ENCODE results near the gene CAMSAP1.
"Not testable (repeated sequence)": the region's sequence is repeated elsewhere in the genome, so short reads cannot be mapped to it uniquely, and the experiment has no call there.

CAMSAP1 gene

GRCh38 chr9:135948968-135949367 lies 41.6 kb upstream of the CAMSAP1 start:
- H3K4me1 ChIP-seq (ENCODE audit: control insufficient read depth in 5 of 5, insufficient read depth in 5 of 5, low read length in 5 of 5), result no peaks in the 10 kb centered on the region
- no peak overlapping the region for H3K4me3 ChIP-seq (ENCODE audit: low read depth in 1 of 5, low read length in 5 of 5)
- H3K27ac ChIP-seq (ENCODE audit: low read depth, low read length), result no peak overlapping the region
- H3K9me3 ChIP-seq (ENCODE audit: control insufficient read depth in 5 of 5, low read length in 5 of 5), result no peaks in the 10 kb centered on the region
- H3K27me3 ChIP-seq (ENCODE audit: control insufficient read depth in 5 of 5, insufficient read depth in 4 of 5, low read length in 5 of 5), result no peaks in the 10 kb centered on the region
- no peak overlapping the region for H3K9ac ChIP-seq (ENCODE audit: low read length in 5 of 5)
- H3K36me3 ChIP-seq (ENCODE audit: control insufficient read depth in 5 of 5, insufficient read depth in 5 of 5, low read length in 5 of 5), result peaks cover 0 to 78% (median 71%) of the 10 kb centered on the region in 5 donors

GRCh38 chr9:135948446-135948845 lies 41.1 kb upstream of the CAMSAP1 start:
- no peaks in the 10 kb centered on the region for H3K4me1 ChIP-seq (ENCODE audit: control insufficient read depth in 5 of 5, insufficient read depth in 5 of 5, low read length in 5 of 5)
- no peak overlapping the region for H3K9ac ChIP-seq (ENCODE audit: low read length in 5 of 5)

GRCh38 chr9:135947582-135947981 lies 40.2 kb upstream of the CAMSAP1 start:
- Histone ChIP-seq H3K27me3 (ENCODE audit: control insufficient read depth in 5 of 5, insufficient read depth in 4 of 5, low read length in 5 of 5) (no peaks in the 10 kb centered on the region), H3K36me3 (ENCODE audit: control insufficient read depth in 5 of 5, insufficient read depth in 5 of 5, low read length in 5 of 5) (peaks cover 5 to 79% (median 71%) of the 10 kb centered on the region in 5 donors), H3K4me1 (ENCODE audit: control insufficient read depth in 5 of 5, insufficient read depth in 5 of 5, low read length in 5 of 5) (no peaks in the 10 kb centered on the region), H3K27ac (ENCODE audit: low read depth, low read length) (no peak overlapping the region), H3K9ac (ENCODE audit: low read length in 5 of 5) (no peak overlapping the region), H3K9me3 (ENCODE audit: control insufficient read depth in 5 of 5, low read length in 5 of 5) (no peaks in the 10 kb centered on the region), H3K4me3 (ENCODE audit: low read depth in 1 of 5, low read length in 5 of 5) (no peak overlapping the region)

More at GRCh38 chr9:135948446-135948845, 41.1 kb upstream of the CAMSAP1 start:
- H3K4me3 ChIP-seq (ENCODE audit: low read depth in 1 of 5, low read length in 5 of 5), result no peak overlapping the region
- no peaks in the 10 kb centered on the region for H3K27me3 ChIP-seq (ENCODE audit: control insufficient read depth in 5 of 5, insufficient read depth in 4 of 5, low read length in 5 of 5)
- peaks cover 2 to 80% (median 72%) of the 10 kb centered on the region in 5 donors for H3K36me3 ChIP-seq (ENCODE audit: control insufficient read depth in 5 of 5, insufficient read depth in 5 of 5, low read length in 5 of 5)
- no peak overlapping the region for H3K27ac ChIP-seq (ENCODE audit: low read depth, low read length)
- no peaks in the 10 kb centered on the region for H3K9me3 ChIP-seq (ENCODE audit: control insufficient read depth in 5 of 5, low read length in 5 of 5)

GRCh38 chr9:135947105-135947504 lies 39.8 kb upstream of the CAMSAP1 start:
- H3K36me3 ChIP-seq (ENCODE audit: control insufficient read depth in 5 of 5, insufficient read depth in 5 of 5, low read length in 5 of 5), result peaks cover 5 to 75% (median 68%) of the 10 kb centered on the region in 5 donors
- not testable (repeated sequence) for H3K4me1 ChIP-seq (ENCODE audit: control insufficient read depth in 5 of 5, insufficient read depth in 5 of 5, low read length in 5 of 5); H3K27ac ChIP-seq (ENCODE audit: low read depth, low read length); H3K9ac ChIP-seq (ENCODE audit: low read length in 5 of 5); H3K27me3 ChIP-seq (ENCODE audit: control insufficient read depth in 5 of 5, insufficient read depth in 4 of 5, low read length in 5 of 5); H3K9me3 ChIP-seq (ENCODE audit: control insufficient read depth in 5 of 5, low read length in 5 of 5); H3K4me3 ChIP-seq (ENCODE audit: low read depth in 1 of 5, low read length in 5 of 5)

- H3K27ac ChIP-seq (ENCODE audit: low read depth, low read length), result no peak overlapping the region
- peaks cover 0 to 10% (median 0%) of the 10 kb centered on the region in 5 donors for H3K4me1 ChIP-seq (ENCODE audit: control insufficient read depth in 5 of 5, insufficient read depth in 5 of 5, low read length in 5 of 5)
- no peak overlapping the region for H3K9ac ChIP-seq (ENCODE audit: low read length in 5 of 5)
- peaks cover 5 to 76% (median 70%) of the 10 kb centered on the region in 5 donors for H3K36me3 ChIP-seq (ENCODE audit: control insufficient read depth in 5 of 5, insufficient read depth in 5 of 5, low read length in 5 of 5)
- no peak overlapping the region for H3K4me3 ChIP-seq (ENCODE audit: low read depth in 1 of 5, low read length in 5 of 5)
- H3K27me3 ChIP-seq (ENCODE audit: control insufficient read depth in 5 of 5, insufficient read depth in 4 of 5, low read length in 5 of 5), result no peaks in the 10 kb centered on the region
- H3K9me3 ChIP-seq (ENCODE audit: control insufficient read depth in 5 of 5, low read length in 5 of 5), result no peaks in the 10 kb centered on the region
Observed at GRCh38 chr9:135946392-135946994, 39.1 kb upstream of the CAMSAP1 start.

GRCh38 chr9:135945969-135946368 lies 38.6 kb upstream of the CAMSAP1 start:
- no peak overlapping the region for H3K9ac ChIP-seq (ENCODE audit: low read length in 5 of 5)
- no peaks in the 10 kb centered on the region for H3K27me3 ChIP-seq (ENCODE audit: control insufficient read depth in 5 of 5, insufficient read depth in 4 of 5, low read length in 5 of 5)
- no peak overlapping the region for H3K27ac ChIP-seq (ENCODE audit: low read depth, low read length)
- peaks cover 0 to 13% (median 0%) of the 10 kb centered on the region in 5 donors for H3K4me1 ChIP-seq (ENCODE audit: control insufficient read depth in 5 of 5, insufficient read depth in 5 of 5, low read length in 5 of 5)
- no peak overlapping the region for H3K4me3 ChIP-seq (ENCODE audit: low read depth in 1 of 5, low read length in 5 of 5)
- peaks cover 5 to 77% (median 70%) of the 10 kb centered on the region in 5 donors for H3K36me3 ChIP-seq (ENCODE audit: control insufficient read depth in 5 of 5, insufficient read depth in 5 of 5, low read length in 5 of 5)
- no peaks in the 10 kb centered on the region for H3K9me3 ChIP-seq (ENCODE audit: control insufficient read depth in 5 of 5, low read length in 5 of 5)

GRCh38 chr9:135944444-135945252 lies 37.3 kb upstream of the CAMSAP1 start:
- H3K9ac ChIP-seq (ENCODE audit: low read length in 5 of 5), result no peak overlapping the region
- no peak overlapping the region for H3K4me3 ChIP-seq (ENCODE audit: low read depth in 1 of 5, low read length in 5 of 5)
- H3K27ac ChIP-seq (ENCODE audit: low read depth, low read length), result no peak overlapping the region
- H3K9me3 ChIP-seq (ENCODE audit: control insufficient read depth in 5 of 5, low read length in 5 of 5), result no peaks in the 10 kb centered on the region
- peaks cover 0 to 16% (median 0%) of the 10 kb centered on the region in 5 donors for H3K4me1 ChIP-seq (ENCODE audit: control insufficient read depth in 5 of 5, insufficient read depth in 5 of 5, low read length in 5 of 5)
- peaks cover 5 to 79% (median 67%) of the 10 kb centered on the region in 5 donors for H3K36me3 ChIP-seq (ENCODE audit: control insufficient read depth in 5 of 5, insufficient read depth in 5 of 5, low read length in 5 of 5)
- H3K27me3 ChIP-seq (ENCODE audit: control insufficient read depth in 5 of 5, insufficient read depth in 4 of 5, low read length in 5 of 5), result no peaks in the 10 kb centered on the region

GRCh38 chr9:135943604-135944003 lies 36.3 kb upstream of the CAMSAP1 start:
- Histone ChIP-seq H3K36me3 (ENCODE audit: control insufficient read depth in 5 of 5, insufficient read depth in 5 of 5, low read length in 5 of 5) (peaks cover 5 to 82% (median 66%) of the 10 kb centered on the region in 5 donors), H3K4me1 (ENCODE audit: control insufficient read depth in 5 of 5, insufficient read depth in 5 of 5, low read length in 5 of 5) (peaks cover 0 to 16% (median 0%) of the 10 kb centered on the region in 5 donors)
- not testable (repeated sequence) for H3K9me3 ChIP-seq (ENCODE audit: control insufficient read depth in 5 of 5, low read length in 5 of 5); H3K9ac ChIP-seq (ENCODE audit: low read length in 5 of 5); H3K4me3 ChIP-seq (ENCODE audit: low read depth in 1 of 5, low read length in 5 of 5); H3K27me3 ChIP-seq (ENCODE audit: control insufficient read depth in 5 of 5, insufficient read depth in 4 of 5, low read length in 5 of 5); H3K27ac ChIP-seq (ENCODE audit: low read depth, low read length)

GRCh38 chr9:135941288-135941995 lies 34.1 kb upstream of the CAMSAP1 start:
- no peaks in the 10 kb centered on the region for H3K9me3 ChIP-seq (ENCODE audit: control insufficient read depth in 5 of 5, low read length in 5 of 5)
- H3K4me3 ChIP-seq (ENCODE audit: low read depth in 1 of 5, low read length in 5 of 5), result no peak overlapping the region
- peaks cover 5 to 82% (median 72%) of the 10 kb centered on the region in 5 donors for H3K36me3 ChIP-seq (ENCODE audit: control insufficient read depth in 5 of 5, insufficient read depth in 5 of 5, low read length in 5 of 5)
- H3K27ac ChIP-seq (ENCODE audit: low read depth, low read length), result no peak overlapping the region
- peaks cover 0 to 16% (median 0%) of the 10 kb centered on the region in 5 donors for H3K4me1 ChIP-seq (ENCODE audit: control insufficient read depth in 5 of 5, insufficient read depth in 5 of 5, low read length in 5 of 5)
- H3K27me3 ChIP-seq (ENCODE audit: control insufficient read depth in 5 of 5, insufficient read depth in 4 of 5, low read length in 5 of 5), result no peaks in the 10 kb centered on the region
- H3K9ac ChIP-seq (ENCODE audit: low read length in 5 of 5), result no peak overlapping the region
